Measurements from ENCODE around the gene AMHR2. TPM values are rescaled to one million over a fixed set of nuclear protein-coding genes. Genes with fewer than 3 reads are reported as not detected.
A peak's percentile ranks its signal among the peaks of the same experiment; 100 is the strongest.
"Not testable (repeated sequence)": the region's sequence is repeated elsewhere in the genome, so short reads cannot be mapped to it uniquely, and the experiment has no call there.

Gene AMHR2
- polyA plus RNA-seq, 3 donors: not detected

DNA sequence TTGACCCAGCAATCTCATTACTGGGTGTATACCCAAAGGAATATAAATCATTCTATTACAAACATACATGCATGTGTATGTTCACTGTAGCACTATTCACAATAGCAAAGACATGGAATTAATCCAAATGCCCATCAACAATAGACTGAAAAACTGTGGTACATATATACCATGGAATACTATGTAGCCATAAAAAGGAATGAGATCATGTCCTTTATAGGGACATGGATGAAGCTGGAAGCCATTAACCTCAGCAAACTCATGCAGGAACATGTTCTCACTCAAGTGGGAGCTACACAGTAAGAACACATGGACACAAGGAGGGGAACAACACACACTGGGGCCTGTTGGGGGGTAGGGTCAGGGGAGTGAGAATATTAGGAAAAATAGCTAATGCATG lies 15.9 kb downstream of the AMHR2 start:
- H3K27me3 Mint-ChIP-seq (ENCODE audit: low read depth in 3 of 3); H3K27ac ChIP-seq (ENCODE audit: low read depth in 1 of 2, low read length in 2 of 2); H3K9me3 Mint-ChIP-seq; DNase-seq; H3K4me3 ChIP-seq (replicated peaks in 1 of 3; ENCODE audit: low read depth in 2 of 3, low read length in 3 of 3); intact Hi-C loops (cut with micrococcal nuclease); H2AFZ ChIP-seq (ENCODE audit: insufficient read depth, low read depth, low read length, poor library complexity, severe bottlenecking); H3K9me3 ChIP-seq (replicated peaks in 1 of 2; ENCODE audit: control insufficient read depth in 1 of 2, insufficient read depth in 1 of 2, low read length in 2 of 2); H3K4me3 Mint-ChIP-seq; H3K4me2 ChIP-seq (replicated peaks; ENCODE audit: extremely low read depth, low read length, poor library complexity, severe bottlenecking); H3K9ac ChIP-seq (ENCODE audit: insufficient read depth, low read length, poor library complexity, severe bottlenecking); H3K27me3 ChIP-seq (ENCODE audit: control insufficient read depth in 2 of 2, insufficient read depth in 2 of 2, low read length in 2 of 2): not testable (repeated sequence)
- Mint-ChIP-seq H3K36me3 (peaks cover 13 to 17% of the 10 kb centered on the region in 2 donors), H3K27ac (peak overlapping the region in 1 of 7 donors; percentile 57), H3K4me1 (peaks cover 32% of the 10 kb centered on the region)
- Histone ChIP-seq H3K36me3 (replicated peaks in 1 of 2; ENCODE audit: control insufficient read depth in 1 of 2, insufficient read depth in 2 of 2, low read length in 2 of 2) (peaks cover 14 to 18% of the 10 kb centered on the region in 2 donors), H4K20me1 (ENCODE audit: insufficient read depth, low read length) (peaks cover 22% of the 10 kb centered on the region), H3K4me1 (ENCODE audit: control insufficient read depth in 1 of 2, insufficient read depth in 2 of 2, low read length in 2 of 2) (peaks cover 31 to 36% of the 10 kb centered on the region in 2 donors), H3K79me2 (ENCODE audit: insufficient read depth, low read length) (peaks cover 31% of the 10 kb centered on the region)

DNA sequence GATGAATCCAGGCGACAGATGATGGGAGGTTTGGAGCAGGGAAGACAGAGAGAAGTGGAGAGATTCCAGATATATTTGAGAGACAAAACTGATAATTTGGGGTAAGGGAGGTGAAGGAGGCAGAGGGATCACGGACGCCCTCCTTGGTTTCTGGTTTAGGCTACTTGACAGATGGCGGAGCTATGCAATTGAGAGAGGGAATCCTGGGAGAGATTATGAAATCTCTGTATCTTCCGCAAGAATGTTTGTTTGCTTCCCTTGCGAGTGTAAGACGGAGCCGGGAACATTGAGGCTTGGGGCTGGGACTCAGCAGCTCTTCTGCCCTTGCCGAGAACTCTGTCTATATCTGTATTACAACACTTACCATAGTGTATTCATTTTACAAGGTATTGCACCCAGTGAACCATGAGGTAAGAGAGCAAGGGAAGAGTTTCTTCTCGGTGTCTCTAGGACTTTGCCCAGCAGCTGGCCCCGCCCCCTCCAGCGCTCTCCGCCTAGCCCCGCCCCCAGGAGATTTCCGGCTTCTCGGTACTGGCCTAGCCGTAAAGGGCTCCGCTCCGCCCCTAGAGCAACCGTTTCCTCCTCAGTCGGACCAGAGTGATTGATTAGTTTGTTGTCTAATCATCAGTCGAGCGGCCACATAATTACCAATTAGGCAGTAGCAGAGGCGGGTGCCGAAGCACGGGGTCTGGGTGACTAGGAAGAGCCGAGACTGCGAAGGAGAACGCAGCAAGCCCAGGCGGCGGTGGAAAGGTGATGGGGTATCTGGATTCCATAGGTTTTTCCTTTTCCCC lies 17.6 kb downstream of the AMHR2 start, which contains the start of gene PRR13:
Gene PRR13, plus strand, starts transcription at position 695 of the 794 bp plus-strand sequence. CDS start 981 bp downstream, outside the sequence.
- H3K27ac ChIP-seq (ENCODE audit: low read depth in 1 of 2, low read length in 2 of 2): peak within 1 kb of the TSS; percentile 85 to 95
- Mint-ChIP-seq H3K4me3 (peak within 1 kb of the TSS; percentile 96 to 98), H3K27me3 (ENCODE audit: low read depth in 3 of 3) (peaks cover 0 to 2% (median 1%) of the 10 kb centered on the region in 3 donors), H3K9me3 (no peaks in the 10 kb centered on the region), H3K27ac (peak within 1 kb of the TSS; percentile 95 to 99 (median 98)), H3K4me1 (peaks cover 37% of the 10 kb centered on the region), H3K36me3 (peaks cover 26 to 33% of the 10 kb centered on the region in 2 donors)
- peak; percentile 97 to 100 (median 98) for DNase-seq
- H2AFZ ChIP-seq (ENCODE audit: insufficient read depth, low read depth, low read length, poor library complexity, severe bottlenecking): peak within 1 kb of the TSS; percentile 89
- WGBS (ENCODE audit: insufficient coverage): 3% methylated on average over 12 of the region's 31 CpGs
- peaks cover 30 to 46% of the 10 kb centered on the region in 2 donors for H3K4me1 ChIP-seq (ENCODE audit: control insufficient read depth in 1 of 2, insufficient read depth in 2 of 2, low read length in 2 of 2)
- no peaks in the 10 kb centered on the region for H3K27me3 ChIP-seq (ENCODE audit: control insufficient read depth in 2 of 2, insufficient read depth in 2 of 2, low read length in 2 of 2)
- H3K79me2 ChIP-seq (ENCODE audit: insufficient read depth, low read length): peaks cover 46% of the 10 kb centered on the region
- peaks cover 38% of the 10 kb centered on the region for H4K20me1 ChIP-seq (ENCODE audit: insufficient read depth, low read length)
- intact Hi-C loops (cut with micrococcal nuclease): no loop called here
- peaks cover 29 to 34% of the 10 kb centered on the region in 2 donors for H3K36me3 ChIP-seq (replicated peaks in 1 of 2; ENCODE audit: control insufficient read depth in 1 of 2, insufficient read depth in 2 of 2, low read length in 2 of 2)
- peak within 1 kb of the TSS; percentile 87 for H3K9ac ChIP-seq (ENCODE audit: insufficient read depth, low read length, poor library complexity, severe bottlenecking)
- peak within 1 kb of the TSS; percentile 81 for H3K4me2 ChIP-seq (replicated peaks; ENCODE audit: extremely low read depth, low read length, poor library complexity, severe bottlenecking)
- peak within 1 kb of the TSS; percentile 92 to 99 (median 98) for H3K4me3 ChIP-seq (replicated peaks in 1 of 3; ENCODE audit: low read depth in 2 of 3, low read length in 3 of 3)
- TF ChIP-seq, protein P1, sequence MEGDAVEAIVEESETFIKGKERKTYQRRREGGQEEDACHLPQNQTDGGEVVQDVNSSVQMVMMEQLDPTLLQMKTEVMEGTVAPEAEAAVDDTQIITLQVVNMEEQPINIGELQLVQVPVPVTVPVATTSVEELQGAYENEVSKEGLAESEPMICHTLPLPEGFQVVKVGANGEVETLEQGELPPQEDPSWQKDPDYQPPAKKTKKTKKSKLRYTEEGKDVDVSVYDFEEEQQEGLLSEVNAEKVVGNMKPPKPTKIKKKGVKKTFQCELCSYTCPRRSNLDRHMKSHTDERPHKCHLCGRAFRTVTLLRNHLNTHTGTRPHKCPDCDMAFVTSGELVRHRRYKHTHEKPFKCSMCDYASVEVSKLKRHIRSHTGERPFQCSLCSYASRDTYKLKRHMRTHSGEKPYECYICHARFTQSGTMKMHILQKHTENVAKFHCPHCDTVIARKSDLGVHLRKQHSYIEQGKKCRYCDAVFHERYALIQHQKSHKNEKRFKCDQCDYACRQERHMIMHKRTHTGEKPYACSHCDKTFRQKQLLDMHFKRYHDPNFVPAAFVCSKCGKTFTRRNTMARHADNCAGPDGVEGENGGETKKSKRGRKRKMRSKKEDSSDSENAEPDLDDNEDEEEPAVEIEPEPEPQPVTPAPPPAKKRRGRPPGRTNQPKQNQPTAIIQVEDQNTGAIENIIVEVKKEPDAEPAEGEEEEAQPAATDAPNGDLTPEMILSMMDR (IDR thresholded peaks at IDR 0.05): no peak
- H3K9me3 ChIP-seq (replicated peaks in 1 of 2; ENCODE audit: control insufficient read depth in 1 of 2, insufficient read depth in 1 of 2, low read length in 2 of 2): no peaks in the 10 kb centered on the region

All from CD14-positive monocyte (primary cell).